Neutrophil (primary cell): Measurements from ENCODE around the gene KRT31.

Source experiments
- H3K27ac ChIP-seq: fragments of 200-600 bp; sonication (generic); 2 replicates; pipeline ENCODE4 v1.5.1; 2016; ENCODE audit warnings: mild to moderate bottlenecking, moderate library complexity
- H3K27me3 ChIP-seq: fragments of 200-600 bp; sonication (generic); 2 replicates; pipeline ENCODE4 v1.6.0; 2016; ENCODE audit warnings: mild to moderate bottlenecking
- H3K36me3 ChIP-seq: fragments of 200-600 bp; sonication (generic); 2 replicates; pipeline ENCODE4 v1.5.1; 2017
- H3K4me1 ChIP-seq, 2 experiments: fragments of 200-600 bp in 1 of 2; sonication (generic) in 1 of 2; 1 replicate in 1 of 2; 2 replicates in 1 of 2; pipeline versions ENCODE4 v1.5.1 to v1.6.1; 2013 to 2016; ENCODE audit warnings: low read depth in 1 of 2, low read length in 1 of 2, mild to moderate bottlenecking in 1 of 2, moderate library complexity in 1 of 2; ENCODE audit not compliant: control insufficient read depth in 1 of 2, insufficient read depth in 1 of 2
- H3K4me3 ChIP-seq, 2 experiments: fragments of 200-600 bp in 1 of 2; sonication (generic) in 1 of 2; 1 replicate in 1 of 2; 2 replicates in 1 of 2; pipeline ENCODE4 v1.5.1; 2013 to 2016; ENCODE audit warnings: low read depth in 1 of 2, low read length in 1 of 2, mild to moderate bottlenecking in 1 of 2, moderate library complexity in 1 of 2
- H3K9me3 ChIP-seq: fragments of 200-600 bp; sonication (generic); 2 replicates; pipeline ENCODE4 v1.5.1; 2016
- TF ChIP-seq, protein P1 (sequence below): fragments of 200-600 bp; sonication (generic); IDR thresholded peaks from 2 replicates; pipeline ENCODE4 v1.5.1; 2016; ENCODE audit warnings: antibody characterized with exemption

Gene KRT31

DNA sequence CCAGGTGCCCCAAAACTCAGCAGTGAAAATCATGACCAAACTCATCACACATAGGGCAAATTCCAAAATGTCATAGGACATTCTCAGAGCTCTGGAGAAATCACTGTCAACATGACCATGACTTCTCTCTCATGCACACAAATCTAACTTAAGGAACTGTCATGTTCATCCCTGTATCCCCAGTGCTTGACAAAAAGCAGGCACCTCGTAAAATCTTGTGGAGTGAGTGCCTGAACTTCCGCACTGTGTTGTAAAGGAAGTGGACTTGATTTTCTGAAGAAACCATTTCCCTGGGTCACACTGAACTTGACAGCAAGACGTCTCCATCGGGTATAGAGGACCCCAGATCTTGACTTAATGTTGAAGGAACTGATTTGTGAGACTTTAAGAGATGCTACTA, 24.2 kb upstream of the KRT31 start:
- H3K9me3 ChIP-seq: no peaks in the 10 kb centered on the region
- H3K4me1 ChIP-seq: no peaks in the 10 kb centered on the region
- H3K4me3 ChIP-seq: no peak overlapping the region
- no peak overlapping the region for H3K27ac ChIP-seq
- TF ChIP-seq, protein P1, sequence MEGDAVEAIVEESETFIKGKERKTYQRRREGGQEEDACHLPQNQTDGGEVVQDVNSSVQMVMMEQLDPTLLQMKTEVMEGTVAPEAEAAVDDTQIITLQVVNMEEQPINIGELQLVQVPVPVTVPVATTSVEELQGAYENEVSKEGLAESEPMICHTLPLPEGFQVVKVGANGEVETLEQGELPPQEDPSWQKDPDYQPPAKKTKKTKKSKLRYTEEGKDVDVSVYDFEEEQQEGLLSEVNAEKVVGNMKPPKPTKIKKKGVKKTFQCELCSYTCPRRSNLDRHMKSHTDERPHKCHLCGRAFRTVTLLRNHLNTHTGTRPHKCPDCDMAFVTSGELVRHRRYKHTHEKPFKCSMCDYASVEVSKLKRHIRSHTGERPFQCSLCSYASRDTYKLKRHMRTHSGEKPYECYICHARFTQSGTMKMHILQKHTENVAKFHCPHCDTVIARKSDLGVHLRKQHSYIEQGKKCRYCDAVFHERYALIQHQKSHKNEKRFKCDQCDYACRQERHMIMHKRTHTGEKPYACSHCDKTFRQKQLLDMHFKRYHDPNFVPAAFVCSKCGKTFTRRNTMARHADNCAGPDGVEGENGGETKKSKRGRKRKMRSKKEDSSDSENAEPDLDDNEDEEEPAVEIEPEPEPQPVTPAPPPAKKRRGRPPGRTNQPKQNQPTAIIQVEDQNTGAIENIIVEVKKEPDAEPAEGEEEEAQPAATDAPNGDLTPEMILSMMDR: no peak
- H3K36me3 ChIP-seq: no peaks in the 10 kb centered on the region
- peaks cover 10% of the 10 kb centered on the region for H3K27me3 ChIP-seq

GRCh38 chr17:41421116-41421515, 23.7 kb upstream of the KRT31 start:
- no peak overlapping the region for H3K4me3 ChIP-seq
- H3K4me1 ChIP-seq: no peaks in the 10 kb centered on the region
- no peaks in the 10 kb centered on the region for H3K36me3 ChIP-seq
- no peaks in the 10 kb centered on the region for H3K9me3 ChIP-seq
- TF ChIP-seq, protein P1: no peak
- H3K27me3 ChIP-seq: peaks cover 10% of the 10 kb centered on the region
- H3K27ac ChIP-seq: no peak overlapping the region

GRCh38 chr17:41420134-41420533, 22.7 kb upstream of the KRT31 start:
- no peak overlapping the region for H3K4me3 ChIP-seq
- peaks cover 10% of the 10 kb centered on the region for H3K27me3 ChIP-seq
- TF ChIP-seq, protein P1: no peak
- no peaks in the 10 kb centered on the region for H3K9me3 ChIP-seq
- no peaks in the 10 kb centered on the region for H3K36me3 ChIP-seq
- H3K4me1 ChIP-seq: no peaks in the 10 kb centered on the region
- H3K27ac ChIP-seq: no peak overlapping the region

DNA sequence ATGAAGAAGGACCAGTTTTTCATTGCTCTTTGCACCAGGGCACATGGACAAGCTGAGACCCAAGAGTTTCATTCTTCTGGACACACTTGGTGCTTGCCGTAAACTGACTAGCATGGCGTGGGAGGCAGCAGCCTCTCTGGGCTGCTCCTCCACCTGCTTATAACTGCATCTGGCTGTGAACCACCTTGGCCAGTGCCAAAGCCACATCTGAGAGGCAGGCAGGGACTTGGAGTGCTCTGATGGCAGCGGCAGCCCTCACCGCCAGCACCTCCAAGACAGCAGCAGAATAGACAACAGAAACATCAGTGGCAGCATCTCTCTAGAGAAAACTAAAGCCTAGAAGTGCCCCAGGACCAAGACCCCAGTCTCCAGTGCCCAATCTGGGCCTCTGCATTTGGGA, 22.3 kb upstream of the KRT31 start:
- Histone ChIP-seq H3K4me3 (no peak overlapping the region), H3K27ac (no peak overlapping the region), H3K36me3 (no peaks in the 10 kb centered on the region), H3K27me3 (peaks cover 10% of the 10 kb centered on the region), H3K4me1 (no peaks in the 10 kb centered on the region), H3K9me3 (no peaks in the 10 kb centered on the region)
- TF ChIP-seq, protein P1: no peak

DNA sequence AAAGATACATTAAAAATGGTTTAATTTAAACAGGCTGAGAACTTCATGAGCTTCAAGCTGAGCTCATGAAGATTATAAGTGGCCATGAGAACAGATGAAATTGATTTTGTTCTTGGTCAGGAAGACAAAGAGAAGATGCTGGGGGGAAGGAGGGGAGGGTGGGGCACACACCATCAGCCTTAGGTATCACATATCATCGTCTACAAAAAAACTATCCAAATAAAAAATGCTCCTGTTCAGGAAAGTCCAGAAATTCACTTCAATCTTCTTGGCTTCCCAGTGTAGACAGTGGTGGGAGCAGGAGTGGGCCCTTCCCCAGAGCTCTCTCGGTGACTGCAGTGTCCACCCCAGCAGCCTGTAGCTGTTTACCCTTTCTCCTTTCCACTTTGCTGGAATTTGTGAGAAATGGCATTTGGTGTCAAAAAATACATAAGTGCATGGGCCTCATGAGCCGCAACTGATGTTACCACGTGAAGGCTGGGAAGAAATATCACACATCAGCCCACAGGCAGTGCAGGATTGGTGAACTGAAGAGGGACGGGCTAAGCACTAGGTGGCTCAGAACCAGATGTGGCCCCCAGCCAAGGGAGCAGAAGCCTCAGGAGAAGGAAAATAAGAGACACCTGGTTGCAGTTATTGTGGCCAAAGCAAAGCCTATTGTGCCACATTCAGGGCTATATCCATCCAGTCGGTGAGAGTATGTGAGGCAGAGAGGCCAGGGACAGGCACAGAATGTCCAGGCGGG, 20.9 kb upstream of the KRT31 start:
- Histone ChIP-seq H3K4me1 (no peaks in the 10 kb centered on the region), H3K9me3 (no peaks in the 10 kb centered on the region), H3K27ac (no peak overlapping the region), H3K27me3 (peaks cover 16% of the 10 kb centered on the region), H3K4me3 (no peak overlapping the region), H3K36me3 (no peaks in the 10 kb centered on the region)
- TF ChIP-seq, protein P1: no peak
